KMS-11 (cell line): ENCODE measurements around the gene SLC52A1.

Source experiments
- H2AFZ ChIP-seq: fragments of 200-600 bp; sonication (generic); 2 replicates; pipeline ENCODE4 v1.6.1; 2016; ENCODE audit warnings: antibody characterized with exemption, mixed run types, low read depth
- H3K27ac ChIP-seq: fragments of 200-600 bp; sonication (generic); 2 replicates; pipeline ENCODE4 v1.6.1; 2016; ENCODE audit warnings: mild to moderate bottlenecking, mixed run types
- H3K27me3 ChIP-seq: fragments of 200-600 bp; sonication (generic); 2 replicates; pipeline ENCODE4 v1.6.1; 2017; ENCODE audit warnings: mild to moderate bottlenecking, low read depth, mixed run types, moderate library complexity; ENCODE audit not compliant: insufficient read depth
- H3K36me3 ChIP-seq: fragments of 200-600 bp; sonication (generic); 2 replicates; pipeline ENCODE4 v1.6.1; 2017; ENCODE audit warnings: mild to moderate bottlenecking, mixed run types; ENCODE audit not compliant: insufficient read depth
- H3K4me1 ChIP-seq: fragments of 200-600 bp; sonication (generic); 2 replicates; pipeline ENCODE4 v1.6.1; 2016; ENCODE audit warnings: mild to moderate bottlenecking, low read depth, mixed run types; ENCODE audit not compliant: poor library complexity, severe bottlenecking
- H3K4me2 ChIP-seq: fragments of 200-600 bp; sonication (generic); 2 replicates; pipeline ENCODE4 v1.7.0; 2016; ENCODE audit warnings: mild to moderate bottlenecking, mixed run types
- H3K4me3 ChIP-seq: fragments of 200-600 bp; sonication (generic); IDR thresholded peaks from 2 replicates; pipeline ENCODE4 v1.6.1; 2017; ENCODE audit warnings: low read depth, low read length, mixed read lengths; ENCODE audit not compliant: insufficient read depth
- H3K79me2 ChIP-seq: fragments of 200-600 bp; sonication (generic); 2 replicates; pipeline ENCODE4 v1.6.1; 2016; ENCODE audit warnings: low read depth, mixed run types; ENCODE audit not compliant: insufficient read depth
- H3K9ac ChIP-seq: fragments of 200-600 bp; sonication (generic); 2 replicates; pipeline ENCODE4 v1.6.1; 2016; ENCODE audit warnings: mild to moderate bottlenecking, mixed run types
- H4K20me1 ChIP-seq: fragments of 200-600 bp; sonication (generic); 2 replicates; pipeline ENCODE4 v1.6.1; 2016; ENCODE audit warnings: mild to moderate bottlenecking, mixed run types; ENCODE audit not compliant: insufficient read depth
- TF ChIP-seq, protein P1 (sequence below): fragments of 200-600 bp; sonication (generic); conservative IDR thresholded peaks from 2 replicates; pipeline ENCODE4 v1.6.1; 2017; ENCODE audit warnings: low read depth, mild to moderate bottlenecking, antibody characterized with exemption, low read length, moderate library complexity, mixed read lengths

The SLC52A1 gene

DNA sequence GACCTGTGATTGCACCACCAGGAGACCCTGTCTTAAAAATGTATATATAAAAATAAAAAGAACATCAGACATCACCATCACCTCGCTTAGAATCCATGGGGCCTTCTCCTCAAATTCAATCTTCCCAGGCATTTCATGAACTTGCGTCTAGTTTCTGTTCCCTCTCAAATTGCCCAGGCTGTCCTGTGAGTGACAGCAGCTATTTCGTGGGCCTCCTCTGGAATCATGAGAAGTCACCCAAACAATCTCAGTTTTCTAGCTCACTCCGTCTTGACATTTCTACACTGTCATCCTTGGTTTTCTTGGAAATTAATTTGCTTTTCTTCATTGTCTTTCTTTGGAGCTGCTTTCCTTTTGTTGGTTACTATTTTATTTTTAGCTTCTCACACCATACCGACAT lies 7.3 kb downstream of the SLC52A1 start:
- Histone ChIP-seq H3K4me1 (peaks cover 5% of the 10 kb centered on the region), H3K27ac (no peak overlapping the region), H4K20me1 (no peaks in the 10 kb centered on the region), H2AFZ (no peak overlapping the region), H3K27me3 (no peaks in the 10 kb centered on the region), H3K79me2 (no peaks in the 10 kb centered on the region), H3K4me3 (no peak overlapping the region), H3K4me2 (no peak overlapping the region), H3K36me3 (no peaks in the 10 kb centered on the region), H3K9ac (no peak overlapping the region)
- TF ChIP-seq, protein P1, sequence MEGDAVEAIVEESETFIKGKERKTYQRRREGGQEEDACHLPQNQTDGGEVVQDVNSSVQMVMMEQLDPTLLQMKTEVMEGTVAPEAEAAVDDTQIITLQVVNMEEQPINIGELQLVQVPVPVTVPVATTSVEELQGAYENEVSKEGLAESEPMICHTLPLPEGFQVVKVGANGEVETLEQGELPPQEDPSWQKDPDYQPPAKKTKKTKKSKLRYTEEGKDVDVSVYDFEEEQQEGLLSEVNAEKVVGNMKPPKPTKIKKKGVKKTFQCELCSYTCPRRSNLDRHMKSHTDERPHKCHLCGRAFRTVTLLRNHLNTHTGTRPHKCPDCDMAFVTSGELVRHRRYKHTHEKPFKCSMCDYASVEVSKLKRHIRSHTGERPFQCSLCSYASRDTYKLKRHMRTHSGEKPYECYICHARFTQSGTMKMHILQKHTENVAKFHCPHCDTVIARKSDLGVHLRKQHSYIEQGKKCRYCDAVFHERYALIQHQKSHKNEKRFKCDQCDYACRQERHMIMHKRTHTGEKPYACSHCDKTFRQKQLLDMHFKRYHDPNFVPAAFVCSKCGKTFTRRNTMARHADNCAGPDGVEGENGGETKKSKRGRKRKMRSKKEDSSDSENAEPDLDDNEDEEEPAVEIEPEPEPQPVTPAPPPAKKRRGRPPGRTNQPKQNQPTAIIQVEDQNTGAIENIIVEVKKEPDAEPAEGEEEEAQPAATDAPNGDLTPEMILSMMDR = no peak

DNA sequence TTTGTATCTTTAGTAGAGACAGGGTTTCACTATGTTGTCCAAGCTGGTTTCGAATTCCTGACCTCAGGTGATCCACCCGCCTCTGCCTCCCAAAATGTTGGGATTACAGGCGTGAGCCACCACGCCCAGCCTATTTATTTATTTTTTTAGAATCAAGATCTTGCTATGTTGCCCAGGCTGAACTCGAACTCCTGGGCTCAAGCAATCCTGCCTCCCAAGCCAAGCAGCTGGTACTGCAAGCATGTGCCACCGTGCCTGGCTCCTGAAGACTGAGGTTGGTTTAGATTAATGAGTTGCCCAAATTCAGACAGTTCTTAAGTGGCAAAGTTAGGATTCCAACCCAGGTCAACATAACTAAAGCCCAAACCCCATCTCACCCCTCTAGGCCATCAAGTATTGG lies 7.9 kb downstream of the SLC52A1 start:
- Histone ChIP-seq H3K4me1 (peaks cover 5% of the 10 kb centered on the region), H3K79me2 (no peaks in the 10 kb centered on the region), H4K20me1 (no peaks in the 10 kb centered on the region), H3K4me2 (no peak overlapping the region), H2AFZ (no peak overlapping the region), H3K27ac (no peak overlapping the region), H3K4me3 (no peak overlapping the region), H3K36me3 (no peaks in the 10 kb centered on the region), H3K9ac (no peak overlapping the region), H3K27me3 (no peaks in the 10 kb centered on the region)
- TF ChIP-seq, protein P1 = no peak

DNA sequence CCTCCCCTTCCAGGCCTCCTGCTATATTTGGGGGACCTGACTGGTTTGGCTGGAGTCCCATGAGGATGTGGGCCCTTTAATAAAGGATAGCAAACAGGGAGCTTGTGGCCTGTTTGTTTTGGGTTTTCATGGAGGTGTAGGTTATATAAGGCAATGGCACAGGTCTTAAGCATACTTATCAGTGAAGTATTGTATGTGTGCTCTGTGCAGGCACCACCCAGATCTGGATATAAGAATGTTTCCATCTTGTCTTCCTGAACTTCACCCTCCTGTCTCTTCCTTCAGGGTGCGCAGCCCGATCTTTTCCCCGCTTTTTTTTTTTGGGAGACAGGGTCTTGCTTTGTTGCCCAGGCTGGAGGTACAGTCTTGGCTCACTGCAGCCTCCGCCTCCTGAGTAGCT lies 10.6 kb downstream of the SLC52A1 start:
- no peak overlapping the region for H2AFZ ChIP-seq
- no peaks in the 10 kb centered on the region for H4K20me1 ChIP-seq
- no peaks in the 10 kb centered on the region for H3K4me1 ChIP-seq
- no peak overlapping the region for H3K4me2 ChIP-seq
- no peak overlapping the region for H3K4me3 ChIP-seq
- H3K9ac ChIP-seq = no peak overlapping the region
- no peaks in the 10 kb centered on the region for H3K79me2 ChIP-seq
- no peaks in the 10 kb centered on the region for H3K36me3 ChIP-seq
- H3K27ac ChIP-seq = no peak overlapping the region
- H3K27me3 ChIP-seq = no peaks in the 10 kb centered on the region
- TF ChIP-seq, protein P1 = no peak

DNA sequence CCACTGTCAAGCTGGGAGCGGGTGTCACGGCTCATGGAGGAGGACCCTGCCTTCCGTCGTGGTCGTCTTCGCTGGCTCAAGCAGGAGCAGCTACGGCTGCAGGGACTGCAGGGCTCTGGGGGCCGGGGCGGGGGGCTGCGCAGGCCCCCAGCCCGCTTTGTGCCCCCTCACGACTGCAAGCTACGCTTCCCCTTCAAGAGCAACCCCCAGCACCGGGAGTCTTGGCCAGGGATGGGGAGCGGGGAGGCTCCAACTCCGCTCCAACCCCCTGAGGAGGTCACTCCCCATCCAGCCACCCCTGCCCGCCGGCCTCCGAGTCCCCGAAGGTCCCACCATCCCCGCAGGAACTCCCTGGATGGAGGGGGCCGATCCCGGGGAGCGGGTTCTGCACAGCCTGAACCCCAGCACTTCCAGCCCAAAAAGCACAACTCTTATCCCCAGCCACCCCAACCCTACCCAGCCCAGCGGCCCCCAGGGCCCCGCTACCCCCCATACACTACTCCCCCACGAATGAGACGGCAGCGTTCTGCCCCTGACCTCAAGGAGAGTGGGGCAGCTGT lies 11.6 kb downstream of the SLC52A1 start:
- Histone ChIP-seq H3K4me1 (no peaks in the 10 kb centered on the region), H3K27me3 (no peaks in the 10 kb centered on the region), H3K9ac (no peak overlapping the region), H3K36me3 (no peaks in the 10 kb centered on the region), H2AFZ (no peak overlapping the region), H3K4me3 (no peak overlapping the region), H4K20me1 (no peaks in the 10 kb centered on the region), H3K27ac (no peak overlapping the region), H3K4me2 (no peak overlapping the region), H3K79me2 (no peaks in the 10 kb centered on the region)
- TF ChIP-seq, protein P1 = no peak
